Lower leg skin (tissue), 3 donors: ENCODE results near the gene CLDN11.

Experiments used
- CTCF ChIP-seq, 3 donors: fragments of 450-650 bp; IDR thresholded peaks; one replicate each; pipeline ENCODE4 v1.5.1; 2016; ENCODE audit warnings: antibody characterized with exemption in 3 of 3, mild to moderate bottlenecking in 3 of 3, moderate library complexity in 2 of 3
- POLR2A ChIP-seq, 2 donors: fragments of 450-650 bp; IDR thresholded peaks; one replicate each; pipeline ENCODE4 v1.6.1; 2016 to 2017; ENCODE audit warnings: antibody characterized with exemption in 2 of 2, mild to moderate bottlenecking in 1 of 2, moderate library complexity in 1 of 2

DNA sequence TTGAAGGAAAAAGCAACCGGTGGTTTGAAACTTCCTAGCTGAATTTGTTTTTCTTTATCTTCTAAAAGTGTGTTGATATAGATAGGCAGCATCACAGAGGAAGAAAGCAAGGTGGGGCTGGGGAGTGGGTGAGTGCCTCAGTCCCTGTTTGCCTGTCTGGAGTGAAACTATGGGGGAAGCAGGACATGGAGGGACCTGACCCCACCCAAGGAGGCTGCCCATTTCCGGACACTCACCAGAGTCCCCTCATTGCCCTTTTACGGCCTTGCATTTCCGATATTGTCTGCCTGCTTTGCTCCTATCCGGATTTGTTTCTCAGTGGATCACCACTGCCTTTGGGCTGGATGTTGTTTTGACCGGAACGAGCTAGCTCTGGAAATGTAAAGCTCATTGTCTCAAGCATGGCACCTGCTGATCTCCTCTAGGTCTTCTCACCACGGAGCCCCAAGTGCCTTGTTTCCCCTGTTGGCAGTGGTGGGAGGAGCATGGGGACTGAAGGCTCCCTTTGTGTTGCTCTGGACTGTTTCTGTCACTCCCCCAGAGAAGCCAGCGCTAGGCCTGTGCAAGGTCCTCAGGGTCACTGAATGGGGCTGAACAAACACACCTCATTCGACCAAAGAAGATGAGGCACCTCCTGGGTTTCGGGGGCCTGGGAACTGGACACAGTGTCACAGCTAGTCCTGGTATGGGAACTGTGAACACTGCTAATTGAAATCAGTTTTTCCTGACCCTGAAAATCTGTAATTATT, 7.0 kb downstream of the CLDN11 start:
- TF ChIP-seq POLR2A (IDR thresholded peaks at IDR 0.05), result no peak
- TF ChIP-seq CTCF (IDR thresholded peaks at IDR 0.05), result no peak
